ENCODE data around the gene SEL1L3. TPM values are rescaled to one million over a fixed set of nuclear protein-coding genes. Genes with fewer than 3 reads are reported as not detected.

SEL1L3 gene
- polyA plus RNA-seq, 1 of the 3 experiments (the other 2 are of a cell fraction): 2.2 TPM

GRCh38 chr4:25888781-25889180 lies 26.0 kb upstream of the SEL1L3 start:
- Histone ChIP-seq H3K4me2 (no peak overlapping the region), H3K36me3 (replicated peaks in 1 of 2; ENCODE audit: control insufficient read depth in 1 of 2, insufficient read depth in 2 of 2, low read length in 1 of 2) (no peaks in the 10 kb centered on the region), H3K9me3 (no peaks in the 10 kb centered on the region), H3K27me3 (ENCODE audit: insufficient read depth) (no peaks in the 10 kb centered on the region), H3K79me2 (ENCODE audit: insufficient read depth) (no peaks in the 10 kb centered on the region), H3K4me1 (ENCODE audit: control insufficient read depth in 1 of 2, insufficient read depth in 2 of 2, low read depth in 1 of 2, low read length in 1 of 2) (peaks cover 8 to 9% of the 10 kb centered on the region in 2 experiments; a peak in 3 of 4 replicates), H3K9me2 (no peaks in the 10 kb centered on the region), H3K4me3 (ENCODE audit: low read depth in 2 of 2, low read length in 1 of 2) (no peak overlapping the region), H2AFZ (ENCODE audit: low read depth) (no peak overlapping the region), H3K9ac (no peak overlapping the region), H4K20me1 (ENCODE audit: insufficient read depth) (no peaks in the 10 kb centered on the region), H3K27ac (ENCODE audit: low read depth in 2 of 2, low read length in 1 of 2) (no peak overlapping the region), H3F3A (replicated peaks; ENCODE audit: insufficient read depth) (no peaks in the 10 kb centered on the region)
- DNase-seq: no peak
- TF ChIP-seq YY1 (IDR thresholded peaks at IDR 0.05; ENCODE audit: low read depth) (no peak), CHD2 (IDR thresholded peaks at IDR 0.05; ENCODE audit: low read length, partially characterized antibody) (no peak), PBX3 (IDR thresholded peaks at IDR 0.05) (no peak), RCOR1 (IDR thresholded peaks at IDR 0.05; ENCODE audit: low read length) (no peak), SMC3 (IDR thresholded peaks at IDR 0.05; ENCODE audit: low read depth, low read length) (no peak), RFX5 (IDR thresholded peaks at IDR 0.05; ENCODE audit: low read length) (no peak), TAF1 (IDR thresholded peaks at IDR 0.05; ENCODE audit: borderline replicate concordance, low read depth, low read length) (no peak), IRF3 (IDR thresholded peaks at IDR 0.05; ENCODE audit: low read depth, low read length) (no peak), ZBTB33 (IDR thresholded peaks at IDR 0.05; ENCODE audit: borderline replicate concordance, low read depth) (no peak), ELF1 (IDR thresholded peaks at IDR 0.05) (no peak), SIN3A (IDR thresholded peaks at IDR 0.05; ENCODE audit: borderline replicate concordance, low read depth, low read length) (no peak), FOXJ3 (CRISPR knock-in tag; IDR thresholded peaks at IDR 0.05) (no peak), REST (IDR thresholded peaks at IDR 0.05; ENCODE audit: low read depth, low read length) (no peak), MXI1 (IDR thresholded peaks at IDR 0.05; ENCODE audit: low read depth, low read length) (no peak), POLR2AphosphoS5 (IDR thresholded peaks at IDR 0.05; ENCODE audit: low read depth, low read length) (no peak), TCF12 (IDR thresholded peaks at IDR 0.05) (no peak), MAX (IDR thresholded peaks at IDR 0.05; ENCODE audit: low read depth) (no peak), NRF1 (IDR thresholded peaks at IDR 0.05; ENCODE audit: low read depth, low read length) (no peak), TEAD4 (IDR thresholded peaks at IDR 0.05; ENCODE audit: borderline replicate concordance, insufficient read depth) (no peak), JUND (IDR thresholded peaks at IDR 0.05) (no peak)
- CTCF ChIA-PET: no interaction called here
- POLR2A ChIA-PET: no interaction called here
